Neural progenitor cell (in vitro differentiated cells): Measurements from ENCODE around the gene NEK6.

Source experiments
- CTCF ChIP-seq: fragments of 200-600 bp; sonication (generic); IDR thresholded peaks from 2 replicates; pipeline ENCODE4 v1.5.1; 2017; ENCODE audit warnings: antibody characterized with exemption, mild to moderate bottlenecking
- EZH2 ChIP-seq: fragments of 200-600 bp; sonication (generic); IDR thresholded peaks from 2 replicates; pipeline ENCODE4 v1.6.1; 2017; ENCODE audit warnings: antibody characterized with exemption, mild to moderate bottlenecking, moderate library complexity
- EZH2phosphoT487 ChIP-seq: fragments of 200-600 bp; sonication (generic); IDR thresholded peaks from 2 replicates; pipeline ENCODE4 v1.6.1; 2017; ENCODE audit warnings: antibody characterized with exemption

GRCh38 chr9:124297915-124298645 is 40.3 kb downstream of the NEK6 start:
- TF ChIP-seq CTCF = no peak
- no peak for TF ChIP-seq EZH2phosphoT487
- no peak for TF ChIP-seq EZH2
